Measurements from ENCODE around the gene CALB2. TPM values are rescaled to one million over a fixed set of nuclear protein-coding genes. Genes with fewer than 3 reads are reported as not detected.
A peak's percentile ranks its signal among the peaks of the same experiment; 100 is the strongest.

Gene CALB2
- total and polyA plus RNA-seq, 2 of the 8 experiments (the other 6 are each of a cell fraction or from before 2014, with no cell fraction given) = 1.9 to 2.6 TPM

- Histone ChIP-seq H3K56ac (replicated peaks; ENCODE audit: insufficient read length, low read depth, low read length) (no peak overlapping the region), H2BK5ac (ENCODE audit: low read depth, low read length) (peak overlapping the region; percentile 96; the same call in 1 of the 2 replicates), H4K91ac (replicated peaks; ENCODE audit: insufficient read length, low read length) (peak overlapping the region; percentile 5), H2AFZ (ENCODE audit: low read length) (no peak overlapping the region), H3K79me1 (ENCODE audit: low read depth, low read length) (no peaks in the 10 kb centered on the region), H2BK20ac (ENCODE audit: low read length) (peak overlapping the region; percentile 91), H2AK5ac (ENCODE audit: low read depth, low read length) (peak overlapping the region; percentile 69; the same call in 1 of the 2 replicates), H3K23ac (ENCODE audit: insufficient read length) (no peak overlapping the region), H4K8ac (ENCODE audit: extremely low read depth, insufficient read depth, low read length) (no peak overlapping the region), H2BK15ac (ENCODE audit: low read length) (no peak overlapping the region), H3K18ac (ENCODE audit: extremely low read depth, low read length) (peak overlapping the region; percentile 84), H2BK120ac (replicated peaks; ENCODE audit: low read depth, low read length) (no peak overlapping the region), H3K36me3 (ENCODE audit: control insufficient read depth in 2 of 4, insufficient read depth in 4 of 4, low read length in 3 of 4) (no peaks in the 10 kb centered on the region), H4K5ac (ENCODE audit: insufficient read length, low read depth, low read length) (no peak overlapping the region), H2BK12ac (ENCODE audit: low read depth, low read length) (peak overlapping the region; percentile 90), H3K14ac (ENCODE audit: insufficient read length) (no peak overlapping the region), H3K4me3 (ENCODE audit: extremely low read depth in 1 of 4, insufficient read depth in 2 of 4, low read depth in 3 of 4, low read length in 4 of 4) (peak overlapping the region in 2 of 4 experiments; percentile 16 to 30; a peak in 3 of 8 replicates), H3K23me2 (ENCODE audit: low read depth, low read length) (peaks cover 4% of the 10 kb centered on the region; the same call in 1 of the 2 replicates), H3K79me2 (ENCODE audit: control insufficient read depth in 1 of 2, insufficient read depth in 2 of 2, low read length in 2 of 2) (no peaks in the 10 kb centered on the region), H3K27ac (ENCODE audit: low read depth, low read length) (peak overlapping the region; percentile 40), H3K27me3 (replicated peaks in 1 of 4; ENCODE audit: control insufficient read depth in 3 of 4, extremely low read depth in 1 of 4, insufficient read depth in 3 of 4, low read length in 3 of 4) (0 out of 7 replicates have a peak, but pooled peaks cover 0 to 2% (median 0%) of the 10 kb centered on the region in 4 experiments), H3K9me3 (ENCODE audit: insufficient read depth in 2 of 2, low read depth in 1 of 2, low read length in 1 of 2) (no peaks in the 10 kb centered on the region), H3K9ac (replicated peaks in 1 of 4; ENCODE audit: extremely low read depth in 1 of 4, low read depth in 3 of 4, low read length in 3 of 4) (no peak overlapping the region; a peak in 1 of 7 replicates), H4K20me1 (replicated peaks in 1 of 2; ENCODE audit: control insufficient read depth in 1 of 2, insufficient read depth in 2 of 2, low read length in 2 of 2) (peaks cover 0 to 4% of the 10 kb centered on the region in 2 experiments), H3K4me1 (replicated peaks in 1 of 4; ENCODE audit: control insufficient read depth in 3 of 4, insufficient read depth in 4 of 4, low read length in 3 of 4) (peaks cover 16 to 27% (median 22%) of the 10 kb centered on the region in 4 experiments; a peak in 6 of 7 replicates), H3K4me2 (ENCODE audit: insufficient read depth in 1 of 2, low read depth in 2 of 2, low read length in 2 of 2) (peak overlapping the region; percentile 60 to 84), H3K4ac (replicated peaks; ENCODE audit: insufficient read length, low read depth, low read length) (no peak overlapping the region)
- ChIA-PET CTCF (ENCODE audit: partially characterized antibody) (interaction anchor here (0.7 to 2.6 kb wide), 9 partner anchors 9 to 620 kb away, joined by 3 to 16 read pairs (median 3); partner anchors contain the start of gene CALB2), POLR2A (ENCODE audit: partially characterized antibody) (interaction anchor here (0.7 to 2.6 kb wide), 7 partner anchors 10 to 39 kb away, joined by 3 to 11 read pairs (median 3); no protein-coding TSS in a partner anchor)
- FAIRE-seq = peak; percentile 93
- WGBS, 2 experiments (ENCODE audit: extremely low coverage in 1 of 2, insufficient coverage in 1 of 2, insufficient read length in 1 of 2, insufficient replicate concordance in 2 of 2, low coverage in 1 of 2, low lambda C conversion rate in 2 of 2, missing lambda C conversion rate in 1 of 2) = 29% methylated on average over 9 of the region's 9 CpGs; no CpG with 5 or more reads in 1 of the 2 experiments
- TF ChIP-seq ASH2L (IDR thresholded peaks at IDR 0.05; ENCODE audit: low read length) = peak; percentile 50
- TF ChIP-seq EP300 (IDR thresholded peaks at IDR 0.05; ENCODE audit: borderline replicate concordance in 1 of 2, low read depth in 2 of 2, low read length in 2 of 2) = 0 out of 3 replicates have a peak, but pooled peaks of 1 of the 2 experiments have one; percentile 29
- 0 out of 4 replicates have a peak, but pooled peaks of 1 of the 2 experiments have one; percentile 41 for TF ChIP-seq HDAC2 (IDR thresholded peaks at IDR 0.05; ENCODE audit: borderline replicate concordance in 1 of 2, low read depth in 2 of 2, low read length in 2 of 2)
- peak; percentile 92 for TF ChIP-seq NANOG (IDR thresholded peaks at IDR 0.05; ENCODE audit: insufficient read depth, low read depth, low read length, poor library complexity, severe bottlenecking)
- TF ChIP-seq TCF12 (IDR thresholded peaks at IDR 0.05; ENCODE audit: low read depth, low read length) = 0 out of 2 replicates have a peak, but pooled peaks have one; percentile 41
- TF ChIP-seq JUN (IDR thresholded peaks at IDR 0.05; ENCODE audit: low read depth, low read length) = no peak
- DNase-seq (ENCODE audit: low read depth in 1 of 2, low spot score in 2 of 2) = no peak
Measured at GRCh38 chr16:71387045-71387871, 28.7 kb downstream of the CALB2 start.

Measured in H1 (cell line).